Loucy (cell line): ENCODE data around the gene BTN2A1.

Experiments used
- EZH2phosphoT487 ChIP-seq: fragments of 200-600 bp; IDR thresholded peaks from 2 replicates; pipeline ENCODE4 v1.6.1; 2018; ENCODE audit warnings: antibody characterized with exemption, mild to moderate bottlenecking, moderate library complexity, borderline replicate concordance
- TF ChIP-seq, protein P1 (sequence below): fragments of 200-600 bp; sonication (generic); conservative IDR thresholded peaks from 2 replicates; pipeline ENCODE4 v1.5.1; 2014; ENCODE audit warnings: mild to moderate bottlenecking, antibody characterized with exemption, low read length

DNA sequence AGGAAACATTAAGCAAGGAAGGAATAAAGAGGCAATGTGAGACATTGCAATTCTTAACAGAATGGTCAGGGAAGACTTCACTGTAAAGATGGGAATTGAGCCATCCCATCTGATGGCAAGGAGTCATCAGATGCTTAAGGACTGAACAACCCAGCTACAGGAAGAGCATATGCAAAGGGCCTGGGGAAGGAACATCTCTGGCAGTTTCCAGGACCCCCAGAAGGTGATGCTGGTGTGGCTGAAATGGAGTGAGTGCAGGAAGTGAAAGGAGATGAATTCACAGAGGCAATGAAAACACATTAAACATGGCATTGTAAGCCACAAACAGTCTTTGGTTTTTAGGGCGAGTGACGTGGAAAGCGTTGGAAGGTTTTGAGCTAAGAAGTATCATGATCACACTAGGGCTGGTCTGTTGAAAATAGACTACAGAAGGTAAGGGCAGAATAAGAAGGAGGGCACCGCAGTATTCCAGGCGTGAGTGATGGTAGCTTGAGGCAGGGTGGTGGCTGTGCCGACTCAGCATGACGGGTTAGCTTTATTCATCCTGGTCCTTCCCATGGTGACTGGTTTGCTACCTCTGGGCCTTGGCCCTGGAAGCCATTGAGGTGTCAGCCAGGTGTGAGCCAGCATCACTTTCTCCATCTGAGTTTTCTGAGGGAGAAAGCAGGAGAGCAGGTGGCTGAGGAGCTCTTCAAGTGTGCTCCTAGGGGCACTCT is 6.8 kb downstream of the BTN2A1 start:
- TF ChIP-seq, protein P1, sequence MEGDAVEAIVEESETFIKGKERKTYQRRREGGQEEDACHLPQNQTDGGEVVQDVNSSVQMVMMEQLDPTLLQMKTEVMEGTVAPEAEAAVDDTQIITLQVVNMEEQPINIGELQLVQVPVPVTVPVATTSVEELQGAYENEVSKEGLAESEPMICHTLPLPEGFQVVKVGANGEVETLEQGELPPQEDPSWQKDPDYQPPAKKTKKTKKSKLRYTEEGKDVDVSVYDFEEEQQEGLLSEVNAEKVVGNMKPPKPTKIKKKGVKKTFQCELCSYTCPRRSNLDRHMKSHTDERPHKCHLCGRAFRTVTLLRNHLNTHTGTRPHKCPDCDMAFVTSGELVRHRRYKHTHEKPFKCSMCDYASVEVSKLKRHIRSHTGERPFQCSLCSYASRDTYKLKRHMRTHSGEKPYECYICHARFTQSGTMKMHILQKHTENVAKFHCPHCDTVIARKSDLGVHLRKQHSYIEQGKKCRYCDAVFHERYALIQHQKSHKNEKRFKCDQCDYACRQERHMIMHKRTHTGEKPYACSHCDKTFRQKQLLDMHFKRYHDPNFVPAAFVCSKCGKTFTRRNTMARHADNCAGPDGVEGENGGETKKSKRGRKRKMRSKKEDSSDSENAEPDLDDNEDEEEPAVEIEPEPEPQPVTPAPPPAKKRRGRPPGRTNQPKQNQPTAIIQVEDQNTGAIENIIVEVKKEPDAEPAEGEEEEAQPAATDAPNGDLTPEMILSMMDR, result peak; percentile 31
- no peak for TF ChIP-seq EZH2phosphoT487
